Measurements from ENCODE around the gene SPATS1.

The SPATS1 gene

GRCh38 chr6:44390158-44390683 is 47.8 kb downstream of the SPATS1 start:
- DNase-seq (ENCODE audit: low spot score): no peak
